Natural killer cell (primary cell): ENCODE results near the gene CATSPER3. TPM values are rescaled to one million over a fixed set of nuclear protein-coding genes. Genes with fewer than 3 reads are reported as not detected.

Experiments
- ATAC-seq, 3 donors: fragments of 150-1000 bp in 2 of 3; fragments of 200-7000 bp in 1 of 3; cut with Tn5 transposase; 1 replicate in 1 of 3; 2 replicates in 2 of 3; pipeline ENCODE4 v1.10.0; 2021; ENCODE audit warnings: mild to moderate bottlenecking in 2 of 3, moderate library complexity in 2 of 3
- DNase-seq, 2 donors: peaks; one replicate each; pipeline versions ENCODE4 v3.0.0 to v3.0.0-alpha.2; 2013 to 2021; ENCODE audit warnings: mixed read lengths in 1 of 2
- H3K27ac ChIP-seq: one replicate; pipeline ENCODE4 v1.5.1; 2013; ENCODE audit warnings: mild to moderate bottlenecking, low read length
- H3K27me3 ChIP-seq: one replicate; pipeline ENCODE4 v1.6.1; 2013; ENCODE audit warnings: low read length; ENCODE audit not compliant: control insufficient read depth, insufficient read depth
- H3K36me3 ChIP-seq: one replicate; pipeline ENCODE4 v1.6.1; 2013; ENCODE audit warnings: low read length; ENCODE audit not compliant: control insufficient read depth, insufficient read depth
- H3K4me1 ChIP-seq: one replicate; pipeline ENCODE4 v1.6.1; 2013; ENCODE audit warnings: low read length; ENCODE audit not compliant: control insufficient read depth, insufficient read depth
- H3K4me3 ChIP-seq: one replicate; pipeline ENCODE4 v1.5.1; 2013; ENCODE audit warnings: low read length
- H3K9me3 ChIP-seq: one replicate; pipeline ENCODE4 v1.6.1; 2013; ENCODE audit warnings: low read length; ENCODE audit not compliant: control insufficient read depth, insufficient read depth
- H3K27ac Mint-ChIP-seq, 2 donors: one replicate each; pipeline ENCODE4 v1.8.0; 2022; ENCODE audit warnings: mild to moderate bottlenecking in 2 of 2, mixed read lengths in 2 of 2, moderate library complexity in 1 of 2
- H3K27me3 Mint-ChIP-seq, 2 donors: one replicate each; pipeline ENCODE4 v1.8.0; 2022; ENCODE audit warnings: low read depth in 2 of 2, mixed read lengths in 2 of 2
- H3K36me3 Mint-ChIP-seq: one replicate; pipeline ENCODE4 v1.8.0; 2022; ENCODE audit warnings: mixed read lengths
- H3K4me1 Mint-ChIP-seq, 2 donors: one replicate each; pipeline ENCODE4 v1.8.0; 2022; ENCODE audit warnings: mixed read lengths in 2 of 2
- H3K4me3 Mint-ChIP-seq: one replicate; pipeline ENCODE4 v1.8.0; 2022; ENCODE audit warnings: mild to moderate bottlenecking, moderate library complexity, mixed read lengths
- H3K9me3 Mint-ChIP-seq, 2 donors: one replicate each; pipeline ENCODE4 v1.8.0; 2022; ENCODE audit warnings: mixed read lengths in 2 of 2
- WGBS: methylation state at CpG from one replicate; pipeline ENCODE4 v1.1.7; 2013; ENCODE audit warnings: missing lambda C conversion rate; ENCODE audit not compliant: insufficient coverage; 5-methylcytosine and 5-hydroxymethylcytosine counted together
- intact Hi-C: fragments of 100-400 bp; cut with micrococcal nuclease; formaldehyde crosslinking; loops from one replicate; pipeline ENCODE4 v1.14.2; 2022
- total RNA-seq, 4 donors: library from RNA; stranded (reverse); fragments of 120-200 nt in 1 of 4; gene quantifications; one replicate each; pipeline versions ENCODE4 v1.2.3 to v1.2.4, GENCODE V29; 2013 to 2022
- TF ChIP-seq, protein P1 (sequence below): fragments of 200-600 bp; IDR thresholded peaks from one replicate; pipeline ENCODE4 v1.8.0; 2022; ENCODE audit warnings: antibody characterized with exemption

CATSPER3 gene
- total RNA-seq, 3 donors from 2014 or later (not counting 1 experiment from before 2014, with no cell fraction given): 0.31 to 0.79 (median 0.55) TPM

GRCh38 chr5:135057233-135057632, 89.5 kb downstream of the CATSPER3 start:
- no peak overlapping the region for H3K4me3 Mint-ChIP-seq
- 81% methylated on average over 2 of the region's 2 CpGs for WGBS

DNA sequence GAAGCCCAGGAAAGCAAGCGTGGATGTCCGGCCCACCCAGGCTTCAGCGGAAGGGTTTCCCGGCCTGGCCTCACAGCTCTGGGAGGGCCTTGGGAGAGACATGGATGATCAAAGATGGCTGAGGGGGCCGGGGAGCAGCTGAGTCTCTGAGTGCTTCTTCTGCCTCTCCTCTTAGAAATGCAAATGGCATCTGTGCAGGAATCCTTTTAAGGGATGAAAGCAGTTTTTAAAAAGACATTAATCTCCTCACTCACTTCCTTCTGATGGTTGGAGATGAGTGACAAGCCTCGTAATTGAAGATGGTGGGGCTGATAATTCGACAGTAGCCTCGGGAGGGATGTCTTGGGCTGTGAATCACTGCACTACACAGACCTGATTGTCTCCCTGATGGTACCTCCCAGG, 90.6 kb downstream of the CATSPER3 start:
- no peak for DNase-seq
- Mint-ChIP-seq H3K9me3 (no peaks in the 10 kb centered on the region), H3K4me3 (no peak overlapping the region), H3K27me3 (peaks cover 10 to 32% of the 10 kb centered on the region in 2 donors), H3K36me3 (no peaks in the 10 kb centered on the region), H3K27ac (no peak overlapping the region), H3K4me1 (no peaks in the 10 kb centered on the region)
- TF ChIP-seq, protein P1, sequence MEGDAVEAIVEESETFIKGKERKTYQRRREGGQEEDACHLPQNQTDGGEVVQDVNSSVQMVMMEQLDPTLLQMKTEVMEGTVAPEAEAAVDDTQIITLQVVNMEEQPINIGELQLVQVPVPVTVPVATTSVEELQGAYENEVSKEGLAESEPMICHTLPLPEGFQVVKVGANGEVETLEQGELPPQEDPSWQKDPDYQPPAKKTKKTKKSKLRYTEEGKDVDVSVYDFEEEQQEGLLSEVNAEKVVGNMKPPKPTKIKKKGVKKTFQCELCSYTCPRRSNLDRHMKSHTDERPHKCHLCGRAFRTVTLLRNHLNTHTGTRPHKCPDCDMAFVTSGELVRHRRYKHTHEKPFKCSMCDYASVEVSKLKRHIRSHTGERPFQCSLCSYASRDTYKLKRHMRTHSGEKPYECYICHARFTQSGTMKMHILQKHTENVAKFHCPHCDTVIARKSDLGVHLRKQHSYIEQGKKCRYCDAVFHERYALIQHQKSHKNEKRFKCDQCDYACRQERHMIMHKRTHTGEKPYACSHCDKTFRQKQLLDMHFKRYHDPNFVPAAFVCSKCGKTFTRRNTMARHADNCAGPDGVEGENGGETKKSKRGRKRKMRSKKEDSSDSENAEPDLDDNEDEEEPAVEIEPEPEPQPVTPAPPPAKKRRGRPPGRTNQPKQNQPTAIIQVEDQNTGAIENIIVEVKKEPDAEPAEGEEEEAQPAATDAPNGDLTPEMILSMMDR: no peak
- no peak for ATAC-seq
- no peaks in the 10 kb centered on the region for H3K36me3 ChIP-seq
- no peaks in the 10 kb centered on the region for H3K27me3 ChIP-seq
- no peak overlapping the region for H3K27ac ChIP-seq
- intact Hi-C loops: no loop called here
- no peaks in the 10 kb centered on the region for H3K9me3 ChIP-seq
- H3K4me1 ChIP-seq: no peaks in the 10 kb centered on the region
- no peak overlapping the region for H3K4me3 ChIP-seq
- WGBS: 72% methylated on average over 8 of the region's 8 CpGs

More at GRCh38 chr5:135057233-135057632, 89.5 kb downstream of the CATSPER3 start:
- Mint-ChIP-seq H3K27ac (no peak overlapping the region), H3K4me1 (no peaks in the 10 kb centered on the region), H3K27me3 (peaks cover 14 to 42% of the 10 kb centered on the region in 2 donors), H3K9me3 (no peaks in the 10 kb centered on the region), H3K36me3 (no peaks in the 10 kb centered on the region)
- no peaks in the 10 kb centered on the region for H3K9me3 ChIP-seq
- H3K36me3 ChIP-seq: no peaks in the 10 kb centered on the region
- intact Hi-C loops: no loop called here
- H3K4me1 ChIP-seq: peaks cover 10% of the 10 kb centered on the region
- no peak for ATAC-seq
- TF ChIP-seq, protein P1: no peak
- DNase-seq: no peak
- no peak overlapping the region for H3K4me3 ChIP-seq
- H3K27ac ChIP-seq: no peak overlapping the region
- H3K27me3 ChIP-seq: no peaks in the 10 kb centered on the region

GRCh38 chr5:135059000-135059923, 91.6 kb downstream of the CATSPER3 start:
- Histone ChIP-seq H3K27ac (no peak overlapping the region), H3K36me3 (no peaks in the 10 kb centered on the region), H3K4me1 (no peaks in the 10 kb centered on the region), H3K9me3 (no peaks in the 10 kb centered on the region), H3K27me3 (no peaks in the 10 kb centered on the region), H3K4me3 (no peak overlapping the region)
- Mint-ChIP-seq H3K4me1 (no peaks in the 10 kb centered on the region), H3K4me3 (no peak overlapping the region), H3K27me3 (peaks cover 4 to 23% of the 10 kb centered on the region in 2 donors), H3K9me3 (no peaks in the 10 kb centered on the region), H3K27ac (no peak overlapping the region), H3K36me3 (no peaks in the 10 kb centered on the region)
- TF ChIP-seq, protein P1: no peak
- intact Hi-C loops: no loop called here
- DNase-seq: no peak
- WGBS: 76% methylated on average over 11 of the region's 12 CpGs
- ATAC-seq: no peak
